GM12875 (cell line): ENCODE measurements around the gene PIGU.
"Not testable (repeated sequence)": the region's sequence is repeated elsewhere in the genome, so short reads cannot be mapped to it uniquely, and the experiment has no call there.

Experiments
- H3K4me3 ChIP-seq: one replicate; pipeline ENCODE4 v1.5.1; 2011; ENCODE audit warnings: low read depth, low read length, control low read depth
- CTCF ChIP-seq: IDR thresholded peaks from 2 replicates; pipeline ENCODE4 v1.5.1; 2011; ENCODE audit warnings: low read depth, mild to moderate bottlenecking, control low read depth, inconsistent platforms, low read length, moderate library complexity, borderline replicate concordance; ENCODE audit not compliant: insufficient read depth

PIGU gene

GRCh38 chr20:34522969-34523871, 153.7 kb downstream of the PIGU start:
- TF ChIP-seq CTCF, result peak; percentile 86
- H3K4me3 ChIP-seq, result no peak overlapping the region

GRCh38 chr20:34519841-34520240, 157.1 kb downstream of the PIGU start:
- H3K4me3 ChIP-seq, result not testable (repeated sequence)

GRCh38 chr20:34518863-34519262, 158.0 kb downstream of the PIGU start:
- H3K4me3 ChIP-seq, result not testable (repeated sequence)

DNA sequence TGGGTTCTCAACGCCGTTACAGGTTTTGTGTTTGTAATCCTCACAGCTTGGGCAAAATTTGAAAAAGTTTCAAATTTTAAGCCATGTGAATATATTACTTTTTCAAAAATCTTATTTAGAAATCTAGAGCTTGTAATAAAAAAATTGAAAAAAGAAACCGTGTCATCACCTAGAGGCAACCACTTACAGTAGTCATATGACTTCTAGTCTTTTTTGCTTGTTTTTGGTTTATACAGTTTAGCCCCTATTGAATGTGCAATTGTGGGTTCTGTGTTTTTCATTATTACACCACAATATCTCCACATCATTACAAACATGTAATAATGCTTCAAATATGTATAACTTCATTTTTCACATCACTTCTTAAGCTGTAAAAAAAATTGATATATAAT, 159.8 kb downstream of the PIGU start:
- no peak for TF ChIP-seq CTCF
- H3K4me3 ChIP-seq, result peak overlapping the region; percentile 66

- H3K4me3 ChIP-seq, result peak within 1 kb of the TSS; percentile 66
- no peak for TF ChIP-seq CTCF
These were observed 160.4 kb downstream of the PIGU start, which contains the start of gene DYNLRB1 for GRCh38 chr20:34516247-34517113. Gene DYNLRB1 (plus strand): TSS chr20:34516422. CDS start chr20:34516459, 37 bp downstream.

DNA sequence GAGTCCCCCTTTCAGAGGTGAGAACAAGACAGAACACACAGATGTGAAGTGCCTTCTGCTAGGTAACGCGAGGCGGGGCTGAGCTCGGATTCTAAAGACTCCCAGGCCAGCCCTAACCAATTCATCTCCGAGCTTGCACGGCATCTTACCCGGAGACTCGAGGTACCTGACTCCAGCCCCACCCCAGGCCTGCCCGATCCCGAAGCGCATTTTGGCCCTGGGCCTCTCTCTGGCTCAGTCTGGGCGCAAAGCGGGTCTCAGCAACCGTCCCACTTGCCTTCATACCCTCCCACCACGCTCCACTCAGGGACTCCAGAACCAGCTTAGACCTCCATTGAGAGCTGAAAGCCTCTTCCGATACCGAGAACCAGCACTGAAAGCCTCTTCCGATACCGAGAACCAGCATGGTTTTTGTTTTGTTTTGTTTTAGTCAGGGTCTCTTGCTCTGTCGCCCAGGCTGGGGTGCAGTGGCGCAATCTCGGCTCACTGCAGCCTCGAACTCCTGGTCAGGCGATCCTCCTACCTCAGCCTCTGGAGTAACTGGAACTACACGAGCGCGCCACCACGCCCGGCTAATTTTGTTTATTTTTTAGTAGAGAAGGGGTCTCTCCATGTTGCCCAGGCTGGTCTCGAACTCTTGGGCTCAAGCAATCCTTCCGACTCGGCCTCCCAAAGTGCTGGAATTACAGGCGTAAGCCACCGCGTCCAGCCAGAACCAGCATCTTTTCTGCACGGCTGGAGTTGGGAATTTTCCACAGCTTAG, 161.2 kb downstream of the PIGU start:
- no peak for TF ChIP-seq CTCF
- peak overlapping the region; percentile 66 for H3K4me3 ChIP-seq

DNA sequence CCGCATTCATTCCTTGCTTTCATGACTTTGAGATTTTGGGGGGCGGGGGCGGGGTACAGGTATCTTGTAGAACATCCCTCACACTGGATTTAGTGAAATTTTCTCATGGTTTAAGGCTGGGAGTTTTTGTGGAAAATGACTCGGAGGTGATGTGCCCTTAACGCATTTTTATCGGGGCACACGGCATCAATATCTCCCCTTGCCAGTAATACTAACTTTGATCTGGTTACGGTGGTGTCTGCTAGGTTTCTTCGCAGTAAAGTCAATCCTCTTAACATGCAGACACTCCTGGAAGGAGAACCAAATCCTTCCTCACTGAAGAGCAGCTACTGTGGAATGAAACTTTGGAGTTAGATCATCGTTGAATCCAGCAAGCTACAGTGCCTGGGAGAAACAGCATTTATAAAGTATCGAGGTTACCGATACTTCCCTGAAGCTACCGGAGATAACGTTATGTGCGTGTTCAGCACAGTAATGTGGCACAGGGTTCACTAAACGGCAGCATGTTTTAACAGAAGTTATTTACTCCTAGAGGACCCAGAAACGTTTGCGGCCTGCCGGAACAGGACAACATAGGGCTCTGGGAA, 161.9 kb downstream of the PIGU start:
- H3K4me3 ChIP-seq, result peak overlapping the region; percentile 66
- no peak for TF ChIP-seq CTCF

DNA sequence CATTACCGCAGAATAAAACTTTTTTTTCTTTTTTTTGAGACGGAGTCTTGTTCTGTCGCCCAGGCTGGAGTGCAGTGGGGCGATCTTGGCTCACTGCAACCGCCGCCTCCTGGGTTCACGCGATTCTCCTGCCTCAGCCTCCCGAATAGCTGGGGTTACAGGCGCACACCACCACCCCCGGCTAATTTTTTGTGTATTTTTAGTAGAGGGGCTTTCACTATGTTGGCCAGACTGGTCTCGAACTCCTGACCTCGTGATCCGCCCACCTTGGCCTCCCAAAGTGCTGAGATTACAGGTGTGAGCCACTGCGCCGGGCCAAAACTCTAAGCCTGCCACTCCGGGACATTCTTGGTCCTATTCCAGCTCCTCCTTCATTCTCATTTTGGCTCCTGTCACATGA, 162.9 kb downstream of the PIGU start:
- not testable (repeated sequence) for H3K4me3 ChIP-seq
